CD4-positive, CD25-positive, alpha-beta regulatory T cell (primary cell): ENCODE results near the gene ZNF469. TPM values are rescaled to one million over a fixed set of nuclear protein-coding genes. Genes with fewer than 3 reads are reported as not detected.

Experiments used
- ATAC-seq, 2 donors: fragments of 150-1000 bp; cut with Tn5 transposase; one replicate each; pipeline ENCODE4 v1.10.0; 2021; ENCODE audit warnings: low read depth in 2 of 2, moderate number of reproducible peaks in 2 of 2, moderate library complexity in 1 of 2
- DNase-seq, 3 donors: peaks; one replicate each; pipeline versions ENCODE4 v3.0.0 to v3.0.0-alpha.2; 2012 to 2022; ENCODE audit warnings: mixed read lengths in 1 of 3
- H3K27ac ChIP-seq: one replicate; pipeline ENCODE4 v1.7.0; 2013; ENCODE audit warnings: mild to moderate bottlenecking, low read length; ENCODE audit not compliant: insufficient read depth, poor library complexity, severe bottlenecking
- H3K27me3 ChIP-seq: one replicate; pipeline ENCODE4 v1.7.0; 2013; ENCODE audit warnings: low read length; ENCODE audit not compliant: control insufficient read depth, insufficient read depth
- H3K36me3 ChIP-seq: one replicate; pipeline ENCODE4 v1.7.0; 2013; ENCODE audit warnings: mild to moderate bottlenecking, low read length, moderate library complexity; ENCODE audit not compliant: control insufficient read depth, insufficient read depth
- H3K4me1 ChIP-seq: 2 replicates; pipeline ENCODE4 v1.7.0; 2013; ENCODE audit warnings: mild to moderate bottlenecking, low read length; ENCODE audit not compliant: insufficient read depth, control insufficient read depth, poor library complexity, severe bottlenecking
- H3K4me3 ChIP-seq: one replicate; pipeline ENCODE4 v1.7.0; 2013; ENCODE audit warnings: low read depth, mild to moderate bottlenecking, low read length, moderate library complexity
- H3K9me3 ChIP-seq, 2 experiments: 1 replicate in 1 of 2; 2 replicates in 1 of 2; pipeline ENCODE4 v1.7.0; 2013; ENCODE audit warnings: low read length in 2 of 2, mild to moderate bottlenecking in 1 of 2, moderate library complexity in 1 of 2; ENCODE audit not compliant: control insufficient read depth in 2 of 2
- H3K27ac Mint-ChIP-seq, 3 donors: one replicate each; pipeline ENCODE4 v1.8.0; 2020 to 2022; ENCODE audit warnings: mild to moderate bottlenecking in 3 of 3, mixed read lengths in 3 of 3, moderate library complexity in 2 of 3
- H3K27me3 Mint-ChIP-seq: one replicate; pipeline ENCODE4 v1.8.0; 2022; ENCODE audit warnings: mild to moderate bottlenecking, mixed read lengths
- H3K36me3 Mint-ChIP-seq: one replicate; pipeline ENCODE4 v1.8.0; 2020; ENCODE audit warnings: mixed read lengths
- H3K4me1 Mint-ChIP-seq, 4 donors: one replicate each; pipeline ENCODE4 v1.8.0; 2020 to 2022; ENCODE audit warnings: mixed read lengths in 4 of 4, mild to moderate bottlenecking in 1 of 4
- H3K4me3 Mint-ChIP-seq, 4 donors: one replicate each; pipeline ENCODE4 v1.8.0; 2020 to 2022; ENCODE audit warnings: mild to moderate bottlenecking in 4 of 4, mixed read lengths in 4 of 4, moderate library complexity in 3 of 4
- H3K9me3 Mint-ChIP-seq, 7 donors: one replicate each; pipeline ENCODE4 v1.8.0; 2020 to 2022; ENCODE audit warnings: mixed read lengths in 7 of 7, mild to moderate bottlenecking in 3 of 7, moderate library complexity in 2 of 7
- polyA plus RNA-seq, 4 donors: library from polyadenylated mRNA; unstranded; fragments of 300-500 nt; fragmentation: Illumina TruSeq; gene quantifications; one replicate each; pipeline ENCODE4 v1.2.3, GENCODE V29; 2021
- total RNA-seq: library from RNA; stranded (reverse); gene quantifications from one replicate; pipeline ENCODE4 v1.2.3, GENCODE V29; 2022

The ZNF469 gene
- total and polyA plus RNA-seq, 5 donors from 2014 or later, result 0.01 to 0.32 (median 0.02) TPM; not detected in 2

- H3K9me3 ChIP-seq, result no peaks in the 10 kb centered on the region
- peaks cover 0 to 2% (median 0%) of the 10 kb centered on the region in 7 donors for H3K9me3 Mint-ChIP-seq
- no peak overlapping the region for H3K4me3 Mint-ChIP-seq
- H3K4me3 ChIP-seq, result no peak overlapping the region
- H3K27ac ChIP-seq, result no peak overlapping the region
- no peaks in the 10 kb centered on the region for H3K27me3 Mint-ChIP-seq
- H3K27ac Mint-ChIP-seq, result no peak overlapping the region
- H3K4me1 ChIP-seq, result no peaks in the 10 kb centered on the region
- no peaks in the 10 kb centered on the region for H3K36me3 Mint-ChIP-seq
- ATAC-seq, result no peak
- H3K4me1 Mint-ChIP-seq, result no peaks in the 10 kb centered on the region
- DNase-seq, result no peak
- H3K27me3 ChIP-seq, result no peaks in the 10 kb centered on the region
- no peaks in the 10 kb centered on the region for H3K36me3 ChIP-seq
These were observed 11.7 kb downstream of the ZNF469 start for GRCh38 chr16:88394426-88394825.

DNA sequence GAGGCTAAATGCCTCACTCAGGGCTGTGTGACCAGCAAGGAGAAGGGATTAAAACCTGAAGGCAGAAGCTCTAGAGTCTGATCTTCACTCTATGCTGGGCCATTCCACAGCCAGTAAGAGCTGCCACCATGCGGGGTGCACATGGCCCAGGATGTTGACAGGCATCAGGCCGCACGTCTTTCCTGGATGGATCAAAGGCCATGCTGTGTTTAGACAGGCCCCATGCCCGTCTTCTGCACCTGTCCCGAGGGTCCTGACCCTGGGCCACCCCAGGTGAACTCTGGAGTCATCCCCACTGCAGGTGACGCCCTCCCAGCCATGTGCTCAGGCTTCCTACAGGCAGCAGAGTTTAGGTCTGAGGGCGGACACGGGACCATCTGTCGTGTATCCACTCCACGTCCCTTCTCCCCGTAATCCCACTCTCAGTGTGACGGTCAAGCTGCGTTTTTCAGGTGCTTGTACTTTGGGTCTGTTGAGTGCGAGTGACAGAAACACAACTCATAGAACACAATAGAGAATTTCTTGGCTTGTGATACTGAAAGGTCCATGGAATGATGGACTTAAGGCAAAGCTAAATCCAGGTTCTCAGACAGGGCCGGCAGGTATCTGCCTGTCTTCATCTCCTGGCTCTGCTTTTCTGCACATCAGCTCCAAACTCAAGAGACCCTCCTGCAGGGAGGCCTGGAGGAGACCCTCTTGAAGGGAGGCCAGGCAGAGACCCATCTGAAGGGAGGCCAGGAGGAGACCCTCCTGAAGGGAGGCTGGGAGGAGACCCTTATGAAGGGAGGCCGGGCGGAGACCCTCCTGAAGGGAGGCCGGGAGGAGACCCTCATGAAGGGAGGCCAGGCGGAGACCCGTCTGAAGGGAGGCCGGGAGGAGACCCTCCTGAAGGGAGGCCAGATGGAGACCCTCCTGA, 13.2 kb downstream of the ZNF469 start:
- Mint-ChIP-seq H3K4me1 (no peaks in the 10 kb centered on the region), H3K27me3 (no peaks in the 10 kb centered on the region), H3K36me3 (no peaks in the 10 kb centered on the region), H3K9me3 (peaks cover 0 to 2% (median 0%) of the 10 kb centered on the region in 7 donors), H3K27ac (no peak overlapping the region), H3K4me3 (no peak overlapping the region)
- no peak for ATAC-seq
- H3K27ac ChIP-seq, result no peak overlapping the region
- H3K9me3 ChIP-seq, result no peaks in the 10 kb centered on the region
- no peaks in the 10 kb centered on the region for H3K36me3 ChIP-seq
- no peak for DNase-seq
- no peak overlapping the region for H3K4me3 ChIP-seq
- no peaks in the 10 kb centered on the region for H3K4me1 ChIP-seq
- H3K27me3 ChIP-seq, result no peaks in the 10 kb centered on the region

DNA sequence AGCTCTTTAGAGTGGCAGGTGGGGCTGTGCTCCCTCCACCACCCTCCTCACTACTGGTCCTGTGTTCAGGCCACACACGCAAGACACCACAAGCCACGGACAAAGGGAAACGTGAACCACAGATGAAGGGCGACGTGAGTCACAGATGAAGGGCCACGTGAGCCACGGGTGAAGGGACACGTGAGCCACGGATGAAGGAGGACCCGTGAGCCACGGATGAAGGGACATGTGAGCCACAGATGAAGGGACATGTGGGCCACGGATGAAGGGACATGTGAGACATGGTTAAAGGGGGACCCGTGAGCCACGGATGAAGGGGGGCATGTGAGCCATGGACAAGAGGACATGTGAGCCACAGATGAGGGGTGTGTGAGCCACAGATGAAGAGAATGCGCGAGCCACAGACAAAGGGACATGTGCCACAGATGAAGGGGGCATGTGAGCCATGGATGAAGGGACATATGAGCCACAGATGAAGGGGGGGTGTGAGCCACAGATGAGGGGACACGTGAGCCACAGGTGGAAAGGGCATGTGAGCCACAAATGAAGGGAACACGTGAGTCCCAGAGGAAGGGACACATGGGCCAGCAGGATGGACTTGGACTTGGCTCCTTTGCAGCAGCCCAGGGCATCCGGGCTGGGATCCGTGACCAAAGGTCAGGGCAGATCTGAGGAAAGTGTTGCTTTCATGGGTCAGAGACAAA, 15.6 kb downstream of the ZNF469 start:
- Mint-ChIP-seq H3K4me3 (no peak overlapping the region), H3K27ac (no peak overlapping the region), H3K9me3 (peaks cover 0 to 2% (median 0%) of the 10 kb centered on the region in 7 donors), H3K27me3 (no peaks in the 10 kb centered on the region), H3K4me1 (no peaks in the 10 kb centered on the region), H3K36me3 (no peaks in the 10 kb centered on the region)
- no peak for ATAC-seq
- Histone ChIP-seq H3K4me3 (no peak overlapping the region), H3K9me3 (no peaks in the 10 kb centered on the region), H3K27me3 (no peaks in the 10 kb centered on the region), H3K36me3 (no peaks in the 10 kb centered on the region), H3K4me1 (no peaks in the 10 kb centered on the region), H3K27ac (no peak overlapping the region)
- no peak for DNase-seq

GRCh38 chr16:88398874-88399178, 16.1 kb downstream of the ZNF469 start:
- Histone ChIP-seq H3K4me1 (no peaks in the 10 kb centered on the region), H3K27ac (no peak overlapping the region), H3K27me3 (no peaks in the 10 kb centered on the region), H3K9me3 (no peaks in the 10 kb centered on the region), H3K4me3 (no peak overlapping the region), H3K36me3 (no peaks in the 10 kb centered on the region)
- no peak for DNase-seq
- Mint-ChIP-seq H3K27me3 (no peaks in the 10 kb centered on the region), H3K27ac (no peak overlapping the region), H3K9me3 (peaks cover 0 to 2% (median 0%) of the 10 kb centered on the region in 7 donors), H3K4me1 (no peaks in the 10 kb centered on the region), H3K36me3 (no peaks in the 10 kb centered on the region), H3K4me3 (no peak overlapping the region)
- ATAC-seq, result no peak

GRCh38 chr16:88400186-88400585, 17.4 kb downstream of the ZNF469 start:
- Histone ChIP-seq H3K4me1 (no peaks in the 10 kb centered on the region), H3K4me3 (no peak overlapping the region), H3K27me3 (no peaks in the 10 kb centered on the region), H3K9me3 (no peaks in the 10 kb centered on the region), H3K36me3 (no peaks in the 10 kb centered on the region), H3K27ac (no peak overlapping the region)
- H3K4me3 Mint-ChIP-seq, result no peak overlapping the region
- peaks cover 0 to 2% (median 0%) of the 10 kb centered on the region in 7 donors for H3K9me3 Mint-ChIP-seq
- ATAC-seq (no peak), DNase-seq (no peak)
- no peaks in the 10 kb centered on the region for H3K36me3 Mint-ChIP-seq
- H3K27ac Mint-ChIP-seq, result no peak overlapping the region
- H3K4me1 Mint-ChIP-seq, result no peaks in the 10 kb centered on the region
- peaks cover 5% of the 10 kb centered on the region for H3K27me3 Mint-ChIP-seq

GRCh38 chr16:88401604-88402246, 19.0 kb downstream of the ZNF469 start:
- H3K36me3 Mint-ChIP-seq, result no peaks in the 10 kb centered on the region
- H3K9me3 Mint-ChIP-seq, result peaks cover 0 to 2% (median 0%) of the 10 kb centered on the region in 7 donors
- no peak overlapping the region for H3K4me3 Mint-ChIP-seq

DNA sequence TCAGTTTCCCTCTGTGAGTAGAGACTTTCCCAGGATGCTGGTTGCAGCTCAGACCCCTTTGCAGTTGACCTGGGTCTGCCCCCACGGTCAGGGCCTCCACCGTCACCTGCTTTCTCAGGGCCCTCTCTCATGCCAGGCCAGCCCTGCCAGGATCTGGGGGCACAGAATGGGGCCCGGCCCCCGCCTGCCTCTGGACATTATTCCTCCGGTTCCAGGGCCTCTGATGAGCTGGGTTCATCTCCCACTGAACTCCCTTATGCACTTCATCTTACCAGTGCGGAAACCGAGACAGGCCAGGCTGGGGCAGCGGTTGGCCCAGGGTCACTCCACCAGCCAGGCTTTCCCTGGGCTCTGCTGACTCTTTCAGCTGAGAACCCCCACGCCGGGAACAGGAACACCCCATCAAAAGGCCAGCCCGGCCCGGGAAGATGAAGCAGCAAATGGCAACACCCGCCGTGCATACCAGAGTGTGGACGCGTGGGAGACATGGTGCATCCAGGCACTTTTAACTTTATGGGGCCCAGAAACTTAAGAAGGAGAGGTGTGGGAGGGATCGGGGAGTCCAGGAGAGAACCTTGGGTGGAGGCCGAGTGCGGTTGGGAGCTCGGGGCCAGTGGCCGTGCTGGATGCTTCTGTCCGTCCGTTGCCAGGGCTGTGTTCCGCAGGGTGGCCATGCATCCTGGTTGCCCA, 19.9 kb downstream of the ZNF469 start:
- H3K27me3 Mint-ChIP-seq, result peaks cover 5% of the 10 kb centered on the region

More at GRCh38 chr16:88401604-88402246, 19.0 kb downstream of the ZNF469 start:
- Histone ChIP-seq H3K27ac (no peak overlapping the region), H3K36me3 (no peaks in the 10 kb centered on the region), H3K4me3 (no peak overlapping the region), H3K9me3 (no peaks in the 10 kb centered on the region), H3K4me1 (no peaks in the 10 kb centered on the region), H3K27me3 (no peaks in the 10 kb centered on the region)
- ATAC-seq (no peak), DNase-seq (no peak)
- Mint-ChIP-seq H3K27me3 (peaks cover 5% of the 10 kb centered on the region), H3K4me1 (no peaks in the 10 kb centered on the region), H3K27ac (no peak overlapping the region)

More for the DNA sequence above, 19.9 kb downstream of the ZNF469 start:
- H3K9me3 ChIP-seq, result no peaks in the 10 kb centered on the region
- Mint-ChIP-seq H3K9me3 (peaks cover 0 to 1% (median 0%) of the 10 kb centered on the region in 7 donors), H3K36me3 (no peaks in the 10 kb centered on the region), H3K4me1 (peaks cover 0 to under 1% (median under 1%) of the 10 kb centered on the region in 4 donors), H3K4me3 (no peak overlapping the region), H3K27ac (no peak overlapping the region)
- peaks cover 1% of the 10 kb centered on the region for H3K4me1 ChIP-seq
- H3K27me3 ChIP-seq, result no peaks in the 10 kb centered on the region
- DNase-seq, result no peak
- no peak overlapping the region for H3K27ac ChIP-seq
- ATAC-seq, result no peak
- no peak overlapping the region for H3K4me3 ChIP-seq
- no peaks in the 10 kb centered on the region for H3K36me3 ChIP-seq
